HEK293T (cell line): ENCODE data around the gene SPTBN5.

Experiments
- CTCF ChIA-PET: fragments of 350-600 bp; formaldehyde crosslinking; extraction: SDS; loops from one replicate; lab custom pipeline; 2021; ENCODE audit warnings: antibody characterized with exemption, inconsistent platforms; lab: Yijun Ruan, JAX
- POLR2A ChIA-PET: fragments of 350-600 bp; formaldehyde crosslinking; extraction: SDS; loops from one replicate; lab custom pipeline; 2020; ENCODE audit warnings: antibody characterized with exemption, inconsistent platforms; lab: Yijun Ruan, JAX
- DNase-seq: peaks from one replicate; pipeline ENCODE4 v3.0.0; 2012; ENCODE audit warnings: mixed read lengths; ENCODE audit errors: extremely low spot score
- ARNT ChIP-seq: fragments of 450-650 bp; IDR thresholded peaks from 2 replicates; pipeline ENCODE4 v1.6.1; 2017; ENCODE audit warnings: mild to moderate bottlenecking
- BHLHE40 ChIP-seq: fragments of 450-650 bp; IDR thresholded peaks from 2 replicates; pipeline ENCODE4 v1.6.1; 2016; ENCODE audit warnings: mild to moderate bottlenecking, moderate library complexity, borderline replicate concordance
- CTBP1 ChIP-seq: fragments of 450-650 bp; IDR thresholded peaks from 2 replicates; pipeline ENCODE4 v1.6.1; 2016; ENCODE audit warnings: borderline replicate concordance
- ELF4 ChIP-seq: fragments of 450-650 bp; IDR thresholded peaks from 2 replicates; pipeline ENCODE4 v1.6.1; 2017; ENCODE audit warnings: antibody characterized with exemption
- FOXA1 ChIP-seq: fragments of 450-650 bp; IDR thresholded peaks from 2 replicates; pipeline ENCODE4 v1.6.1; 2016; ENCODE audit warnings: mild to moderate bottlenecking
- FOXK2 ChIP-seq: fragments of 450-650 bp; IDR thresholded peaks from 2 replicates; pipeline ENCODE4 v1.6.1; 2016; ENCODE audit warnings: mild to moderate bottlenecking
- FOXM1 ChIP-seq: fragments of 450-650 bp; IDR thresholded peaks from 2 replicates; pipeline ENCODE4 v1.6.1; 2017; ENCODE audit warnings: mild to moderate bottlenecking, borderline replicate concordance
- HDGF ChIP-seq: fragments of 450-650 bp; IDR thresholded peaks from 2 replicates; pipeline ENCODE4 v1.6.1; 2017; ENCODE audit warnings: antibody characterized with exemption, borderline replicate concordance
- L3MBTL2 ChIP-seq: fragments of 450-650 bp; conservative IDR thresholded peaks from 2 replicates; pipeline ENCODE4 v1.6.1; 2016; ENCODE audit warnings: mild to moderate bottlenecking
- LEF1 ChIP-seq: fragments of 450-650 bp; IDR thresholded peaks from 2 replicates; pipeline ENCODE4 v1.6.1; 2017; ENCODE audit warnings: mild to moderate bottlenecking, borderline replicate concordance
- NFRKB ChIP-seq: fragments of 450-650 bp; IDR thresholded peaks from 2 replicates; pipeline ENCODE4 v1.6.1; 2016; ENCODE audit warnings: mild to moderate bottlenecking, moderate library complexity
- PKNOX1 ChIP-seq: fragments of 450-650 bp; IDR thresholded peaks from 2 replicates; pipeline ENCODE4 v1.6.1; 2016
- SP1 ChIP-seq: fragments of 450-650 bp; IDR thresholded peaks from 2 replicates; pipeline ENCODE4 v1.6.1; 2017
- SUZ12 ChIP-seq: fragments of 450-650 bp; IDR thresholded peaks from 2 replicates; pipeline ENCODE4 v1.6.1; 2016; ENCODE audit warnings: mild to moderate bottlenecking
- TARDBP ChIP-seq: fragments of 450-650 bp; IDR thresholded peaks from 2 replicates; pipeline ENCODE4 v1.6.1; 2016
- ZNF384 ChIP-seq: fragments of 450-650 bp; IDR thresholded peaks from 2 replicates; pipeline ENCODE4 v1.6.1; 2016

Gene SPTBN5

GRCh38 chr15:41893422-41894250 lies at the start of gene SPTBN5:
Gene SPTBN5, minus strand, starts transcription at chr15:41894053. Its CDS starts 556 bp downstream, at chr15:41893497.
- TF ChIP-seq LEF1, result no peak
- TF ChIP-seq ELF4, result no peak
- TF ChIP-seq ZNF384, result no peak
- no peak for TF ChIP-seq BHLHE40
- TF ChIP-seq SP1, result no peak
- POLR2A ChIA-PET, result no interaction called here
- DNase-seq, result no peak
- CTCF ChIA-PET, result interaction anchor here (0.6 to 1.4 kb wide), 2 partner anchors 11 to 93 kb away, joined by 3 to 6 read pairs; no protein-coding TSS in a partner anchor

- CTCF ChIA-PET, result no interaction called here
- TF ChIP-seq ARNT (no peak), ELF4 (no peak), NFRKB (no peak), HDGF (no peak), L3MBTL2 (no peak), PKNOX1 (no peak), SP1 (no peak), CTBP1 (no peak), TARDBP (no peak), LEF1 (no peak), FOXA1 (no peak), FOXM1 (no peak), SUZ12 (no peak), FOXK2 (no peak), ZNF384 (no peak), BHLHE40 (no peak)
- no peak for DNase-seq
- POLR2A ChIA-PET, result no interaction called here
Observed at GRCh38 chr15:41942886-41943285, 49.0 kb upstream of the SPTBN5 start.

- no peak for DNase-seq
- ChIA-PET POLR2A (no interaction called here), CTCF (no interaction called here)
- no peak for TF ChIP-seq NFRKB
- no peak for TF ChIP-seq FOXK2
- TF ChIP-seq CTBP1, result no peak
- TF ChIP-seq FOXA1, result no peak
- no peak for TF ChIP-seq SUZ12
- TF ChIP-seq FOXM1, result no peak
- no peak for TF ChIP-seq BHLHE40
- TF ChIP-seq HDGF, result no peak
- TF ChIP-seq TARDBP, result no peak
- TF ChIP-seq ELF4, result no peak
- TF ChIP-seq ARNT, result no peak
- no peak for TF ChIP-seq LEF1
- no peak for TF ChIP-seq L3MBTL2
- TF ChIP-seq SP1, result no peak
- TF ChIP-seq ZNF384, result no peak
- no peak for TF ChIP-seq PKNOX1
Observed at GRCh38 chr15:41941644-41942415, 48.0 kb upstream of the SPTBN5 start.

GRCh38 chr15:41940441-41940857 lies 46.6 kb upstream of the SPTBN5 start:
- ChIA-PET POLR2A (no interaction called here), CTCF (no interaction called here)
- DNase-seq, result no peak
- no peak for TF ChIP-seq SUZ12
- TF ChIP-seq ARNT, result no peak
- no peak for TF ChIP-seq CTBP1
- no peak for TF ChIP-seq L3MBTL2
- TF ChIP-seq FOXM1, result no peak
- no peak for TF ChIP-seq FOXK2
- no peak for TF ChIP-seq HDGF
- no peak for TF ChIP-seq FOXA1

- CTCF ChIA-PET, result no interaction called here
- POLR2A ChIA-PET, result no interaction called here
- DNase-seq, result no peak
- no peak for TF ChIP-seq FOXA1
- no peak for TF ChIP-seq PKNOX1
- TF ChIP-seq TARDBP, result no peak
- TF ChIP-seq ZNF384, result no peak
- TF ChIP-seq ELF4, result no peak
- TF ChIP-seq BHLHE40, result no peak
Observed at GRCh38 chr15:41939986-41940385, 46.1 kb upstream of the SPTBN5 start.

- CTCF ChIA-PET, result no interaction called here
- POLR2A ChIA-PET, result no interaction called here
- no peak for DNase-seq
- no peak for TF ChIP-seq TARDBP
- no peak for TF ChIP-seq ZNF384
- no peak for TF ChIP-seq PKNOX1
- no peak for TF ChIP-seq HDGF
- no peak for TF ChIP-seq ELF4
- no peak for TF ChIP-seq CTBP1
- TF ChIP-seq BHLHE40, result no peak
- no peak for TF ChIP-seq SUZ12
- TF ChIP-seq L3MBTL2, result no peak
- TF ChIP-seq FOXM1, result no peak
- TF ChIP-seq NFRKB, result no peak
- no peak for TF ChIP-seq LEF1
- TF ChIP-seq SP1, result no peak
- TF ChIP-seq FOXA1, result no peak
- TF ChIP-seq FOXK2, result no peak
- TF ChIP-seq ARNT, result no peak
Observed at GRCh38 chr15:41937568-41937923, 43.7 kb upstream of the SPTBN5 start.
